ENCODE measurements around the gene ANKRD52. TPM values are rescaled to one million over a fixed set of nuclear protein-coding genes. Genes with fewer than 3 reads are reported as not detected.

The ANKRD52 gene
- total and polyA plus RNA-seq, 2 donors (not counting 3 experiments of a cell fraction or from before 2014, with no cell fraction given), result 30.8 to 62.0 TPM

DNA sequence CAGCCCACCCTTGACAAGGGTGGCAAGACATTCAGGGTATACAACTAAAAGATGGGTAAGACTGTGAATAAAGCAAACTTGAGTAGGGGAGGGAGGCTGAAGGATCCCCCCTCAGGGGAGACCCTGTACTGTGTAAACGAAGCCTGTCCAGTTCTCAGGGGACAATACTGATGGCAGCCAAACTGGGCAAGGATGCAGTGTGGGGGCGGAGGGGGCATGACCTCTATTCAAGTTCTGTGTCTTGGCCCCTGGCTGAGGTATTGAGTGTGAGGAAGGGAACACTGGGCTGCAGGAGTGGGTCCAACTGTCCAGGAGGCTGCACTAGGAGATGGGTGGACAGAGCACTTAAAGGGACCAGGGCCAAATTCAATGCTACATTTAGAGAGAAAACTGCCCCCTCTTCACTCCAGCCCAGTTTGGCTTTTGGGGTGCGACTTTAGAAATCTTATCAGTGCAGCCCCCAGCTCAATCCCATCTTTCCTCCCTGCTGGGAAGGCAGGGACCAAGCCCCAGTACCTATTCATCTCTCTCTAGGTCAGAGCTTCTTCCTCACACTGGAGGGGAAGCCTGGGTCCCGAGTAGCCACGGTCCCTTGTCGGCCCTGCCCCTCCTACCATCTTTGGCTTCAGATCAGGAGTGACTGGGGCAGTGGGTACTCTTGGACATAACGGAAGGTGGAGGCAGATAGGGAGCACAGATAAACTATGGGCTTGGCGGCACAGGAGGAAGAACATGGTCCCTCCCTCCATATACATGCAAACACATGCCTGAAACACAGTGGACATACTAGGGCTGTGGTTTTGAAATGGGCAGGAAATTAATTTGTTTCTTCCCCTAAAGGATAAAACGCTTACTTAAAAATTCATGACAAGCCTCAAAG lies 16.5 kb downstream of the ANKRD52 start:
- BruUV-seq (replicated peaks), result TSS peak; percentile 23
- Histone ChIP-seq H2AFZ (ENCODE audit: low read depth, low read length) (no peak overlapping the region), H3K27me3 (ENCODE audit: control insufficient read depth in 2 of 2, insufficient read depth in 2 of 2, low read length in 2 of 2) (no peaks in the 10 kb centered on the region), H3K79me2 (ENCODE audit: control insufficient read depth, insufficient read depth, low read length) (no peaks in the 10 kb centered on the region), H4K20me1 (replicated peaks; ENCODE audit: control insufficient read depth, extremely low read depth, insufficient read depth, low read length) (no peaks in the 10 kb centered on the region), H3K4me3 (replicated peaks in 1 of 3; ENCODE audit: insufficient read depth in 1 of 3, low read depth in 1 of 3, low read length in 3 of 3) (no peak overlapping the region), H3K9me1 (replicated peaks; ENCODE audit: control insufficient read depth, extremely low read depth, insufficient read depth, low read length) (no peaks in the 10 kb centered on the region), H3K4me2 (ENCODE audit: insufficient read depth, low read length) (no peak overlapping the region), H3K9me3 (replicated peaks; ENCODE audit: control insufficient read depth, insufficient read depth, low read length) (no peaks in the 10 kb centered on the region), H3K27ac (ENCODE audit: insufficient read depth, low read depth, low read length) (no peak overlapping the region), H3K4me1 (ENCODE audit: control insufficient read depth, extremely low read depth, insufficient read depth, low read length) (no peaks in the 10 kb centered on the region), H3K9ac (replicated peaks; ENCODE audit: extremely low read depth, insufficient read depth, low read length) (no peak overlapping the region), H3K36me3 (ENCODE audit: control insufficient read depth in 2 of 2, extremely low read depth in 1 of 2, insufficient read depth in 2 of 2, low read length in 2 of 2) (peaks cover 18 to 68% of the 10 kb centered on the region in 2 experiments)
- DNase-seq (ENCODE audit: low read depth, low spot score) (no peak), FAIRE-seq (no peak)
- POLR2A ChIA-PET, result no interaction called here
- CTCF ChIA-PET, result interaction anchor here (0.6 to 1.8 kb wide), 2 partner anchors 11 to 16 kb away, joined by 3 read pairs; partner anchors contain the start of gene ANKRD52
- TF ChIP-seq POLR2A (IDR thresholded peaks at IDR 0.05; ENCODE audit: low read depth, low read length) (no peak), POLR2AphosphoS5 (IDR thresholded peaks at IDR 0.05; ENCODE audit: insufficient read depth, low read depth, low read length) (no peak), GATA2 (IDR thresholded peaks at IDR 0.05; ENCODE audit: insufficient read depth, insufficient read length, low read depth, low read length) (no peak), MYC (IDR thresholded peaks at IDR 0.05; ENCODE audit: low read depth, low read length) (no peak), FOS (IDR thresholded peaks at IDR 0.05; ENCODE audit: borderline replicate concordance, insufficient read depth, low read length) (no peak), JUN (IDR thresholded peaks at IDR 0.05; ENCODE audit: borderline replicate concordance, insufficient read depth, insufficient read length, low read depth) (no peak), EZH2 (IDR thresholded peaks at IDR 0.05; ENCODE audit: borderline replicate concordance, low read depth, low read length, severe bottlenecking) (no peak)
- TF ChIP-seq, protein P1, sequence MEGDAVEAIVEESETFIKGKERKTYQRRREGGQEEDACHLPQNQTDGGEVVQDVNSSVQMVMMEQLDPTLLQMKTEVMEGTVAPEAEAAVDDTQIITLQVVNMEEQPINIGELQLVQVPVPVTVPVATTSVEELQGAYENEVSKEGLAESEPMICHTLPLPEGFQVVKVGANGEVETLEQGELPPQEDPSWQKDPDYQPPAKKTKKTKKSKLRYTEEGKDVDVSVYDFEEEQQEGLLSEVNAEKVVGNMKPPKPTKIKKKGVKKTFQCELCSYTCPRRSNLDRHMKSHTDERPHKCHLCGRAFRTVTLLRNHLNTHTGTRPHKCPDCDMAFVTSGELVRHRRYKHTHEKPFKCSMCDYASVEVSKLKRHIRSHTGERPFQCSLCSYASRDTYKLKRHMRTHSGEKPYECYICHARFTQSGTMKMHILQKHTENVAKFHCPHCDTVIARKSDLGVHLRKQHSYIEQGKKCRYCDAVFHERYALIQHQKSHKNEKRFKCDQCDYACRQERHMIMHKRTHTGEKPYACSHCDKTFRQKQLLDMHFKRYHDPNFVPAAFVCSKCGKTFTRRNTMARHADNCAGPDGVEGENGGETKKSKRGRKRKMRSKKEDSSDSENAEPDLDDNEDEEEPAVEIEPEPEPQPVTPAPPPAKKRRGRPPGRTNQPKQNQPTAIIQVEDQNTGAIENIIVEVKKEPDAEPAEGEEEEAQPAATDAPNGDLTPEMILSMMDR (IDR thresholded peaks at IDR 0.05; ENCODE audit: extremely low read depth in 1 of 2, insufficient read depth in 1 of 2, low read depth in 1 of 2, low read length in 2 of 2), result no peak
- TF ChIP-seq, protein P2, sequence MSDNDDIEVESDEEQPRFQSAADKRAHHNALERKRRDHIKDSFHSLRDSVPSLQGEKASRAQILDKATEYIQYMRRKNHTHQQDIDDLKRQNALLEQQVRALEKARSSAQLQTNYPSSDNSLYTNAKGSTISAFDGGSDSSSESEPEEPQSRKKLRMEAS (IDR thresholded peaks at IDR 0.05; ENCODE audit: insufficient read depth, insufficient read length), result no peak
- dilution Hi-C loops (cut with MboI; ENCODE audit: extremely low pct_ligation_motif_present, low sequenced_read_pairs) (no loop called here), intact Hi-C loops (cut with micrococcal nuclease) (no loop called here)
